Transverse colon (tissue), 4 donors: ENCODE measurements around the gene KCNJ5.

ENCODE experiments used
- EP300 ChIP-seq: sonication (generic); formaldehyde crosslinking; IDR thresholded peaks from one replicate; pipeline ENCODE4 v1.6.1; 2017; ENCODE audit warnings: antibody characterized with exemption, low read depth
- POLR2A ChIP-seq: fragments of 450-650 bp; IDR thresholded peaks from one replicate; pipeline ENCODE4 v1.6.1; 2016; ENCODE audit warnings: antibody characterized with exemption, mild to moderate bottlenecking, moderate library complexity
- POLR2AphosphoS5 ChIP-seq, 3 donors: sonication (generic); formaldehyde crosslinking; IDR thresholded peaks; one replicate each; pipeline ENCODE4 v1.6.1; 2016; ENCODE audit warnings: antibody characterized with exemption in 3 of 3
- TF ChIP-seq, protein P1 (sequence below), 5 experiments: fragments of 200-600 bp in 3 of 5; fragments of 450-650 bp in 2 of 5; sonication (generic) in 3 of 5; IDR thresholded peaks; 1 replicate in 2 of 5; 2 replicates in 3 of 5; pipeline ENCODE4 v1.5.1; 2016 to 2017; ENCODE audit warnings: antibody characterized with exemption in 5 of 5, inconsistent platforms in 3 of 5, mild to moderate bottlenecking in 2 of 5, moderate library complexity in 1 of 5

DNA sequence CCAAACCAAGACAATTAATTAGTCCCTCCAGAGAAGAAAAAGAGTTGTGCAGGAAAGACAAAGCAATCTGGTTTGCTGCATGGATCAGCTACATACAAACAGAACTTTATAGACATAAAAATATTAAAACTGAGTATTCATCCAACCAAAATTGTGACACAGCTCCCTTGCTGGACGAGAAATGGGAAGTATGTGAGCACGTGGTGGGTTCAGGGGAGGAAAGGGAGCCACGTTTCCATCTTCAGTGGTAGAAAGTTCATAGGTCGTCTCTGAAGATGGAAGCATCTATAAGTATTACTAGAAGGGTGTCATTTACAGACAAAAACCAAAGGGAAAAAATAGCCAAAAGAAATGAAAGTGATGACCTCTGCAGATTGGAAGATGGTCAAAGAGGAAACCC lies 7.1 kb upstream of the KCNJ5 start:
- TF ChIP-seq, protein P1, sequence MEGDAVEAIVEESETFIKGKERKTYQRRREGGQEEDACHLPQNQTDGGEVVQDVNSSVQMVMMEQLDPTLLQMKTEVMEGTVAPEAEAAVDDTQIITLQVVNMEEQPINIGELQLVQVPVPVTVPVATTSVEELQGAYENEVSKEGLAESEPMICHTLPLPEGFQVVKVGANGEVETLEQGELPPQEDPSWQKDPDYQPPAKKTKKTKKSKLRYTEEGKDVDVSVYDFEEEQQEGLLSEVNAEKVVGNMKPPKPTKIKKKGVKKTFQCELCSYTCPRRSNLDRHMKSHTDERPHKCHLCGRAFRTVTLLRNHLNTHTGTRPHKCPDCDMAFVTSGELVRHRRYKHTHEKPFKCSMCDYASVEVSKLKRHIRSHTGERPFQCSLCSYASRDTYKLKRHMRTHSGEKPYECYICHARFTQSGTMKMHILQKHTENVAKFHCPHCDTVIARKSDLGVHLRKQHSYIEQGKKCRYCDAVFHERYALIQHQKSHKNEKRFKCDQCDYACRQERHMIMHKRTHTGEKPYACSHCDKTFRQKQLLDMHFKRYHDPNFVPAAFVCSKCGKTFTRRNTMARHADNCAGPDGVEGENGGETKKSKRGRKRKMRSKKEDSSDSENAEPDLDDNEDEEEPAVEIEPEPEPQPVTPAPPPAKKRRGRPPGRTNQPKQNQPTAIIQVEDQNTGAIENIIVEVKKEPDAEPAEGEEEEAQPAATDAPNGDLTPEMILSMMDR (IDR thresholded peaks at IDR 0.05), result no peak
- no peak for TF ChIP-seq POLR2A
- no peak for TF ChIP-seq EP300
- no peak for TF ChIP-seq POLR2AphosphoS5 (IDR thresholded peaks at IDR 0.05)
